DND-41 (cell line): ENCODE measurements around the gene CDSN.

Experiments
- EZH2 ChIP-seq: IDR thresholded peaks from 3 replicates; pipeline ENCODE4 v1.6.1; 2012; ENCODE audit warnings: borderline replicate concordance, low read depth, mild to moderate bottlenecking, moderate library complexity, low read length, inconsistent platforms; ENCODE audit not compliant: severe bottlenecking
- TF ChIP-seq, protein P1 (sequence below): IDR thresholded peaks from 2 replicates; pipeline ENCODE4 v1.5.1; 2012; ENCODE audit warnings: borderline replicate concordance, low read length, moderate library complexity, mild to moderate bottlenecking; ENCODE audit not compliant: poor library complexity, severe bottlenecking; ENCODE audit errors: extremely low read depth

DNA sequence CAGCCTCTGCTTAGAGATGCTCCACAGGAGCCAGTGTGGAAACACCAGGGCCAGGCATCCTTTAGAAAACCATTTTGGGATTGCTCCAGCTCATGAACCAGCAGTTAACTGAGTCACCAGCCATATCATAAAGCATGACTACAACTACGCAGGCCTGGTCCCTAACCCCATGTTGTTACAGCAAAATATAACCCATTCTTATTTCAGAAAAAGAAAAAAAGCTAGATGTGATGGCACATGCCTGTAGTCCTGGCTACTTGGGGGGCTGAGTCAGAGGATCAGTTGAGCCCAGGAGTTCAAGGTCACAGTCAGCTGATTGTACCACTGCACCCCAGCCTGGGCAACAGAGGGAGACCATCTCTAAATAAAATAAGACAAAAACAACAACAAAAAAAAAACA is 44.7 kb downstream of the CDSN start:
- TF ChIP-seq, protein P1, sequence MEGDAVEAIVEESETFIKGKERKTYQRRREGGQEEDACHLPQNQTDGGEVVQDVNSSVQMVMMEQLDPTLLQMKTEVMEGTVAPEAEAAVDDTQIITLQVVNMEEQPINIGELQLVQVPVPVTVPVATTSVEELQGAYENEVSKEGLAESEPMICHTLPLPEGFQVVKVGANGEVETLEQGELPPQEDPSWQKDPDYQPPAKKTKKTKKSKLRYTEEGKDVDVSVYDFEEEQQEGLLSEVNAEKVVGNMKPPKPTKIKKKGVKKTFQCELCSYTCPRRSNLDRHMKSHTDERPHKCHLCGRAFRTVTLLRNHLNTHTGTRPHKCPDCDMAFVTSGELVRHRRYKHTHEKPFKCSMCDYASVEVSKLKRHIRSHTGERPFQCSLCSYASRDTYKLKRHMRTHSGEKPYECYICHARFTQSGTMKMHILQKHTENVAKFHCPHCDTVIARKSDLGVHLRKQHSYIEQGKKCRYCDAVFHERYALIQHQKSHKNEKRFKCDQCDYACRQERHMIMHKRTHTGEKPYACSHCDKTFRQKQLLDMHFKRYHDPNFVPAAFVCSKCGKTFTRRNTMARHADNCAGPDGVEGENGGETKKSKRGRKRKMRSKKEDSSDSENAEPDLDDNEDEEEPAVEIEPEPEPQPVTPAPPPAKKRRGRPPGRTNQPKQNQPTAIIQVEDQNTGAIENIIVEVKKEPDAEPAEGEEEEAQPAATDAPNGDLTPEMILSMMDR, result no peak
- TF ChIP-seq EZH2, result no peak
